GM19239 (cell line): ENCODE results near the gene GABPB1.
"Not testable (repeated sequence)": the region's sequence is repeated elsewhere in the genome, so short reads cannot be mapped to it uniquely, and the experiment has no call there.

Experiments
- DNase-seq: peaks from one replicate; pipeline ENCODE4 v3.0.0; 2011; ENCODE audit warnings: low spot score; ENCODE audit not compliant: insufficient read length
- FAIRE-seq: peaks from 2 replicates; lab custom pipeline; 2011; peaks lifted over from hg19 to GRCh38; lab: Jason Lieb, UNC

GABPB1 gene

DNA sequence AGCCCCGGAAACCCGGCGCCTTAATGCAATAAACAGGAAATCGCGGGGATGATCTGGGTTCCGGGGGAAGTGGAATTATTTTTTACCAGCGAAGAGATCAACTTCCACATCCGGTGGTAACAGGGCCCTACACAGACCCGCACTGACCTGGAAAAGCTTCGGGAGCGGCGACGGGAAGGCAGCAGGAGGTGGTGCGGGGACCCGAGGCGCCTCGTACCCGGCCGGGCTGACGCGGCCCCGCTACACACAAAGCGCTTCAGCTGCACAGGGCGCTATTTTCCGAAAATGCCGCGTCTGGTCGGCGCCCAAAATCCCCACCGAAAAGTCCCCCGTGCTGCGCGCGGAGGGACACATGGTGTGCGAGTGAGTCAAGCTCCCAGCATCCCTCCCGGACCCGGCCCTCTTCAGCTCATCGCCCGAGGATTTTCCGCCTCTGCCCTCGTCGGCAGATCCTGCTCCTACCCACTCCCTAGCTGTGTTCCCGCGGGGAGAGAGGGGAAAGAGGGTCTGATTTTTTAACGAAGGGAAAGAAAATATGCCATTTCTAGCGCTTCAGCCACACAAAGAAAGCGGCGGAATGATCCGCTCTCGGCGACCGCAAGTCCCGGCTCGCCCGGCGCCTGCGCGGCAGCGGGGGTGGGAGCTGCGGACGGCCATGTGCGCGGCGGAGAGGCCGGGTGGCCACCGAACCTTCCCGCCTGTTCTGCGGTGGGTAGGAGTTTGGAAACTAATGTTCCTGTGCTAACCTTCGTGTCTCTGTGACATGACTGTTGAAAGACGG lies at the start of gene GABPB1:
GABPB1 (minus strand) TSS at position 361 of the 781 bp plus-strand sequence. CDS start 45,400 bp downstream, outside the sequence.
- peak; percentile 63 for DNase-seq
- peak; percentile 72 for FAIRE-seq

- not testable (repeated sequence) for FAIRE-seq, DNase-seq
Observed at GRCh38 chr15:50391561-50391960, 36.6 kb upstream of the GABPB1 start.

DNA sequence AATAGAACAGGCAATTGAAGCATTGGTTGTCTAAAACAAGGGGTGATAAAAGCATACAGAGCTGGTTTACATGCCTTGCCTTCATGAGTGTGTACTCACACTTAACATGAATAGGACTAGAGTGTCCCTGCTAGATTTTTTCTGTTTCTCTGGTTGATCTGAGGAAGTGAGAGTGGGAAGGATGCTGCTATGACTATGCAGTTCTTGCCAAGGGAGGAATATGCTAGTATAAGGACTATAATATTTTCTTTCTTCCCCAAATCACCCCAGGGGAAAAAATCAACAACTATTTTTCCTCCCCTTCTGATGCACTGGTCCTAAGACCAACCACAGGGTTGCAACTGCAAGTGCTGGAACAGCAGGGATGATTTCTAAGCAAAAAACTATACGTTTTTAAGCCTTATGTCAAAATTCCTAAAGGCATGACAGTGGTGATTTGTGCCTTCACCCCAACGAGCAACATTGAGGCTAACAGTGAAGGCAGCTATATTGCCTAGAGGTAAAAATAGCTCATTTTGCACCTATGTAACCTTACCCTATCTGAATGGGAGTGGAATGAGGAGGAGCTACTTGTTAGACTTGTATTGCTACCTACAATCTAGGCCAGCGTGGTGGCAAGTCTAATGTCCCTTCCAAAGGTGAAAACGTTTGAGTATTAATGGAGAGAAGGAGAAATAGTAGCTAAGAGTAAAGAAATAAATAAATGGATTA lies 35.7 kb upstream of the GABPB1 start:
- FAIRE-seq (no peak), DNase-seq (peak; percentile 3)

DNA sequence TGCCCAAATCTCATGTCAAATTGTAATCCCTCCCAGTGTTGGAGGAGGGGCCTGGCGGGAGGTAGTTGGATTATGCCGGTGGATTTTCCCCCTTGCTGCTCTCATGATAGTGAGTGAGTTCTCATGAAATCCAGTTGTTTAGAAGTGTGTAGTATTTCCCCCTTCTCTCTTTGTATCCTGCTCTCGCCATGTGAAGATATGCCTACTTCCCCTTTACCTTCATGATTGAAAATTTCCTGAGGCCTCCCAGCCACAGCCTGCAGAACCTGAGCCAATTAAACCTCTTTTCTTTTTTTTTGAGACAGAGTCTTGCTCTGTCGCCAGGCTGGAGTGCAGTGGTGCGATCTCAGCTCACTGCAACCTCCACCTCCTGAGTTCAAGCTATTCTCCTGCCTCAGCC lies 27.4 kb upstream of the GABPB1 start:
- FAIRE-seq, DNase-seq: not testable (repeated sequence)

- FAIRE-seq (no peak), DNase-seq (no peak)
Observed at GRCh38 chr15:50381438-50381837, 26.4 kb upstream of the GABPB1 start.

DNA sequence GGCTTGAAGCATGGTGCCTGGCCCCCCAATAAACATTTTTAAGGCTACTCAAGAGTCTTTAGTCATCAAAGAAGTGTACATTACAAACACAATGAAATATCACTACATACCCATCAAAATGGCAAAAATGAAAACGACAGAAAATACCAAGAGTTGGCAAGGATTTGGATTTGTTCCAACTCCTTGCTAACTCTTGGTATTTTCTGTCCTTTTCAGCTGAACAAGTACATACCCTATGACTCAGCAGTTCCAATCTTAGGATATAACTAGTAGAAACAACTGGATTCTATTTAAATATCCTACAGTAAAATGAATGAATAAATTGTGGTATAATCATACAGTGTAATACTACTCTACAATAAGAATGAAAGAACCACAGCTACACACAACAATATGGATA lies 25.1 kb upstream of the GABPB1 start:
- no peak for FAIRE-seq
- DNase-seq: no peak

DNA sequence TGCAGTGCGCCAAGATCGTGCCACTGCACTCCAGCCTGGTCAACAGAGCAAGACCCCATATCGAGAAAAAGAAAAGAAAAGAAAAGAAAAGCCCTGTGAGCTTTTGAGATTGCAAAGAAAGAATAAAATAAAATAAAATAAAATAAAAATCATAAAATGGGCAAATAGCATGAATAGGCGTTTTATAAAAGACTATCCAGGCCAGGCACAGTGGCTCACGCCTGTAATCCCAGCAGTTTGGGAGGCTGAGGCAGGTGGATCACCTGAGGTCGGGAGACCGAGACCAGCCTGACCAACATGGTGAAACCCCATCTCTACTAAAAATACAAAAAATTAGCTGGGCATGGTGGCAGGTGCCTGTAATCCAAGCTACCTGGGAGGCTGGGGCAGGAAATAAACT lies 24.4 kb upstream of the GABPB1 start:
- not testable (repeated sequence) for DNase-seq, FAIRE-seq

DNA sequence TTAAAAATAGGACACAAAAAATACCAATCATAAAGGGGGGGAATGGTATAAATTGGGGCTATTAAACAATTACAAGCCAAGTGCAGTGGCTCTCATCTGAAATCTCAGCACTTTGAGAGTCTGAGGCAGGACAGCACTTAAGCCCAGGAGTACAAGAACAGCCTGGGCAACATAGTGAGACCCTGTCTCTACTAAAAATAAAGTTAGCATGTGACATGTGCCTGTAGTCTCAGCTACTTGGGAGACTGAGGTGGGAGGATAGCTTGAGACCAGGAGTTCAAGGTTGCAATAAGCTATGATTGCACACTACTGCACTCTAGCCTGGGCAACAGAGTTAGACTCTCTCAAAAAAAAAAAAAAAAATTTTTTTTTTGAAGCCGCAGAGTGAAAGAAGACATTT lies 23.8 kb upstream of the GABPB1 start:
- no peak for FAIRE-seq
- DNase-seq: no peak

DNA sequence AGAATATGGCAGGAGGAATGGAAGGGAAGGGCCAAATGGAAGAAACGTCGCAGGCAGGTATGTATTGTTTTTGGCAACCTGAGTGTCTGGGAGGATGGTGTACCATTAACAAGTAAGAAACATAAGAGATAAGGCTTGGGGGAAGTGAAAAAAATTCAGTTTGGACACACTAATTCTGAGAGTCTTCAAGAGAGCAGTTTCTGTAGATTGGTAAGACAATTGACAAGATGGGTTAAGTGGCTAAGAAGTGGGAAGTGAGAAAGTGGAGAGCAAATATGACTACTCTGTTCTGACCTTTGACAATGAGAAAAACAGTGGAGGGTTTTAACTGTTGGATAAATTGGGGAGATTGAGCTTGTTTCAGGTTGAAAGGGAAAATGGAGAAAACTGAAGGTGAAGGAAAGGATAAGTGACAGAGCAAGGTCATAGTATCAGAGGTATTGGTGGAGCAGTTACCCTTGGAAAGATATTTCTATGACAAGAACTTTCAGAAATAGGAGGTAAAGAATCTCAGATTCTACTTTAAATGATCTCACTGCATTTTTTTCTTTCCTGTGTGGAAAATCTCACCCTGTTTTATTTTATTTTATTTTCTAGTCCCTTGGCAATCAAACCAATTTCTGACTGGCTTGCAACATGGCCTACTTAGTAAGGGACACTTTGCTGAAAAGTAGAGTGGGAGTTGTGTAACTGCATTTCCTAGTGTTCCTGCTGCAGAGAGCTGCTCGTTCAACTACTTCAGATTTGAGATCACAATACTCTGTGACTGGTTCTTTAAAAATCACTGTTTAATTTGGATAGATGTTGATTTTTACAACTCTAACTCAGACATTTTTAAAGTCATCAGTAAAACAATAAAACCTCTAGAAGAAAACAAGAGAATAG lies 23.1 kb upstream of the GABPB1 start:
- FAIRE-seq: peak; percentile 99
- peak; percentile 68 for DNase-seq

DNA sequence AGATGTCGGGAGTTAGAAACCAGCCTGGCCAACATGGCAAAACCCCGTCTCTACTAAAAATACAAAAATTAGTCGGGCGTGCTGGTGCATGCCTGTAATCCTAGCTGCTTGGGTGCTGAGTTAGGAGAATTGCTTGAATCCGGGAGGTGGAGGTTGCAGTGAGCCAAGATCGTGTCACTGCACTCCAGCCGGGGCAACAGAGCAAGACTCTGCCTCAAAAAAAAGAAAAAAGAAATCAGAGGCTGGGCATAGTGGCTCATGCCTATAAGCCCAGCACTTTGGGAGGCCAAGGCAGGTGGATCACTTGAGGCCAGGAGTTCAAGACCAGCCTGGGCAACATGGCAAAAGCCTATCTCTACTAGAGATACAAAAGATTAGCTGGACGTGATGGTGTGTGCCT lies 14.6 kb upstream of the GABPB1 start:
- not testable (repeated sequence) for FAIRE-seq, DNase-seq

- DNase-seq: no peak
- no peak for FAIRE-seq
Observed at GRCh38 chr15:50365971-50366370, 11.0 kb upstream of the GABPB1 start.

- DNase-seq (no peak), FAIRE-seq (no peak)
Observed at GRCh38 chr15:50365570-50365969, 10.6 kb upstream of the GABPB1 start.

- FAIRE-seq (no peak), DNase-seq (no peak)
Observed at GRCh38 chr15:50363612-50364011, 8.6 kb upstream of the GABPB1 start.

- DNase-seq (no peak), FAIRE-seq (no peak)
Observed at GRCh38 chr15:50361756-50362155, 6.8 kb upstream of the GABPB1 start.

DNA sequence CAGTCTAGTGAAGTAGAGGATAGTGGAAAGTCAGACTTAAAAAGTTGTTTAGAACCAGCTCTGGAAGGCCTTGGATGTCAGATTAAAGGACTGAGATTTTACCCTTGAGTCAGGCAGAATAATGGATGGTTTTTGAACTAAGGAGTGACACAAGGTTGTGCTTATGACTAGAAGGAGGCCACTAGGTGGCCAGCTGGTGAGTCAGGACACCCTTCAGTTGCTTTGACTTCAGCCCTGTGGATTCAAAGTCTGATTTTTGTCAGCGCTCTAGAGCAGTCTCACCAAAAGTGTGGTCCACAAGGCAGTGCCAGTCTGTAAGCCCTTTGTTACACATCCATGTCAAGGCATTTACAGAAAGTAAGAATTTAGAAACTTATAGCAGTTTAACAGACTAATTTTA lies 3.8 kb upstream of the GABPB1 start:
- FAIRE-seq (no peak), DNase-seq (no peak)

- peak; percentile 4 for FAIRE-seq
- DNase-seq: no peak
Observed at GRCh38 chr15:50355980-50356379, 982 bp upstream of the GABPB1 start.

DNA sequence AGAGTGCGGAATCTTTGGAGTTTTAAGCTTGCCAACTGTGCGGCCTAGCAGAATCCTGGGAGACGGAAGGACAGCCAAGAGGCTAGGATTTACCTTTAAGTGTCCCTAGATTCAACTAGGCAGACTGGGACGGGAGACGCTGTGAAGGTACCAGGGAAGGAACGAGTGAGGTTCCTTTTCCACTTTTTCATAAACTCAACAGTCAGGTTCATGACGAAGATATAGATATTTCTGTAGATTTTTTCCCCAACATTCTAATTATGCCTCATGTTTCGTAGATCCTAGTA lies 564 bp upstream of the GABPB1 start:
- DNase-seq (no peak), FAIRE-seq (no peak)

- no peak for DNase-seq
- FAIRE-seq: peak; percentile 80
Observed at GRCh38 chr15:50353975-50354837, 792 bp downstream of the GABPB1 start.

DNA sequence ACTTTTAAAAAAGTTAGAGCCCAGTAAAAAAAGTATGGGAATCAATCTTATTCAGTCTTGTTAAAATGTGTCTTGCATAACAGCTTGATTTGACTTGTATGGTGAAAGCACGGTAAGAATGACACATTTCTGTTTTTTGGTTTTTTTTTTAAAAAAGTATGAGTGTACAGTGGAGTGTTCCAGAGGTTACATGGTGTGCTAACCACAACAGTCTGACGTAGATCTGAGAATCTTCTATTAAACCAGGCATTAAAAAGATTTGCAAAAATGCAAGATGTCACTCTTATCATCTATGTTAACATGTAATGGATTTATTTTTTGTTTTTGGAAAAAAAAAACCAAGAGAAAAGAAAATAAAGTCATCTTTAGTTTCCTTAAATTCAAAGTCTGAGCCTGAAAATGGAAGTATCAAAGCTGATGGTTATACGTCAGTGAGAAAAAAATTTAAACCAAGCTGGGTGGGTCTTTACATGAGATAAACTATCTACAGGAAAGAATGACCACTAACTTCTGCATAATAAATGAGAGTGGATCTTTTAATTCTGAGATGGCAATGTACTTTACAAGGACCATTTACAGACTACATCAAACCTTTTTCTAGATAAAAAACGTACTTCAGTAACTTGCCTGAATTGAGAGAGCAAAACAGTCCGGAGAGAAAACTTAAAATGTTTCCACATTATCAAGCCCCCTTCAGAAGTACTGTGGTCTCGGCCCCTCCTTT lies 1.6 kb downstream of the GABPB1 start:
- FAIRE-seq (no peak), DNase-seq (no peak)
